IPS-NIHi7 (cell line): ENCODE data around the gene INSL6.
A peak's percentile ranks its signal among the peaks of the same experiment; 100 is the strongest.
"Not testable (repeated sequence)": the region's sequence is repeated elsewhere in the genome, so short reads cannot be mapped to it uniquely, and the experiment has no call there.

Experiments
- DNase-seq: peaks from one replicate; pipeline ENCODE4 v3.0.0; 2012; ENCODE audit warnings: mixed read lengths; ENCODE audit errors: extremely low spot score

Gene INSL6

DNA sequence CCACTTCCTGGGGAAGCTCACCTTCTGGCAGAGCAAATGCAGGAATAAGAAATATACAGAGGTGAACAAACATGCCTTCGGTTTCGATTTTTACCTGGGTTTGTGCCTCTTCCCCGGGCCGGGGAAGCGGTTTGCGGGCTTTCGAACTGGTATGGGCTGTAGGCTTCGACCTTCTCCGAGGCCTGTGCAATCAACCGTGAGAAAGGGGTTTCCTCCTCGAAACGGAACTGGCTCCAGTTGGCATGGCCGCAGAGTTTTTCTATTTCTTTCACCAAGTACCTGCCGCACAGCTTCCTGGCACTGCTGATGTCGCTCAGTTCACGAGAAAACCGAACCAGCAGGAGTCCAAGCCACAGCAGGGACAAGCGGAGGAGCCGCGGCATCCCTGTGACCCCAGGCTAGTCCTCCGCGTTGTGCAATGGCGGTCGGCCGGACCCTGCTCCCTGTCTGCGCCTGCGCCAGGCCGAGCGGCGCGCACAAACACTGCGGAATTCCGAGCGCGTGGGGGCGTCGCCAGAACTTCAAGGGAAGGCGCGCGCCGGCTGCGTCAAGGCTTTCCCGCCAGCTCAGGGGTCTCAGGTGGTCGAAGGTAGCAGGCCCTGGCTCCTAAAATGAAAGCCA is at the start of gene INSL6:
Gene INSL6 (minus strand): TSS at position 420 of the 621 bp plus-strand sequence. CDS start 37 bp downstream, at position 383.
- no peak for DNase-seq

- DNase-seq: no peak
Measured at GRCh38 chr9:5231212-5231611, 45.8 kb upstream of the INSL6 start, which contains the start of gene INSL4. Gene INSL4 (plus strand): TSS chr9:5231419. CDS start chr9:5231524, 105 bp downstream.

- no peak for DNase-seq
Measured at GRCh38 chr9:5230554-5230953, 45.1 kb upstream of the INSL6 start.

DNA sequence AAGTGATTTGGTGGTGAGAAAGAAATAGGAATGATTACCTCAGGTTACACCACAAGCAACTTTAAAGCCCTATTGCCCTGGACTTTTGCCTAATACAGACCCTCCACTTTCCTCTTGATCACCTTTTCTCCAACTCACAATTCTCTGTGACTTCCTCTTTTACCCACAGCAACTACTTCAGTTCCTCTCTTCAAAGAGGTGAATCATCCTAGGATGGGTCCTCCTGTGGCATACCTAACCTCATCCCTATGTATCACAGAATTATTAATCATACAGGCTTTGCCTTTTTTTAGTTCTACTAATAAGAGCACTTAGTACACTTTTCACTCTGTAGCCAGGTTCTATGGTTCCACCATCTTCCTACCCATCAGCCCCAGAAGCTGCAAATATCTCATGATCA is 19.6 kb upstream of the INSL6 start:
- DNase-seq: no peak

DNA sequence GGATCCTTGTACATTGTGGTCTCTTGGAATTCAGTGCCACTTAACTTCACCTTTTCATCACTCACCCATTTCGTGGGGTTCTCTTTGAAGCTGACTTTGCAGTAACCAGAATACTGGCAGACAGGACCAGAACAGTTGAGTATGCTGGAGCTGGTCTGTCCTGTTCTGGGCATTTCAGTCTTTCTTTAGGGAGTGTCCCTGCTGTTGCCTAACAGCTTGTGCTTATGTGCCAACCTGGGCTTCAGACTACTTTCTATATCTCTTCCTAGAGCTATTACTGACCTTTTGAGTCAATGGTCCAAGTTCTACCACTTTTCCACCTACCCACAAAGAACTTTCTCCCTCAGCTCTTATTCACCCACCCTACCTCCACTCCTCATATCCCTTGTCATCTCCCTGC is 10.0 kb upstream of the INSL6 start:
- DNase-seq: no peak

GRCh38 chr9:5193345-5193744 is 7.9 kb upstream of the INSL6 start:
- no peak for DNase-seq

- no peak for DNase-seq
Measured at GRCh38 chr9:5191985-5192384, 6.5 kb upstream of the INSL6 start.

GRCh38 chr9:5188060-5188984 is 2.9 kb upstream of the INSL6 start:
- DNase-seq: no peak

DNA sequence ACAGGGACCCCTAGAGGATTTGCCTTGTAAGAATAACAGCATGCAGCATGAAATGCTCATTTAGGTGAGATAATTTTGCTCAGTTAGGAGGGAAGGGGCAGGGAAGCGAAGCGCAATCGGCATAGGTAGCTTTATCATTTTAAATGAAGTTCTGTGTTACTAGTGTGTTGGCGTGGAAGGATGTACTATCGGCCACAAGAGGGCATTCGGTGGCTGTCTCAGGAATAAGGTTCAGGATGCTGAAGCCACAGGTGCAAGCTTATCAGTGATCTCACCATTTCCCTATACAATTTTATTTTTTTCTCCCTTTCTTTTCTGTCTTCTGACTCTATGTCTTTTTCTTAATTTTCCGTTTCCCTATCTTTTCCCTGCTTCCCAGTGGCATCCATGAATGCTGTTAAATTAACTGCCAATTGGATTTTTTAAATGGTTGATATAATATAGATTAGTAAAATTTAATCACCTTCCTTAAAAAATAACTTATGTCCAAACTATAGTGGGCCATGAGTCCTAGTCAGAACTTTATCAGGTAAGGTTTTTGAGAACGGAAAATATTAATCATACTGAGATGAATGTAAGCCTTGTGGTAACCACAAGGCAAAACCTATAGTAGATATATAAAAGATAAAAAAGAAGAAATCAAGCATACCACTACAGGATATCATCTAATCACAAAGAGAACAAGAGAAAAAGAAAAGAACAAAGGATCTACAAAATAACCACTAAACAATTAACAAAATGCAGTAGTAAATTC is 1.2 kb upstream of the INSL6 start:
- DNase-seq: peak; percentile 79

- DNase-seq: no peak
Measured at GRCh38 chr9:5184776-5185175, 663 bp downstream of the INSL6 start.

DNA sequence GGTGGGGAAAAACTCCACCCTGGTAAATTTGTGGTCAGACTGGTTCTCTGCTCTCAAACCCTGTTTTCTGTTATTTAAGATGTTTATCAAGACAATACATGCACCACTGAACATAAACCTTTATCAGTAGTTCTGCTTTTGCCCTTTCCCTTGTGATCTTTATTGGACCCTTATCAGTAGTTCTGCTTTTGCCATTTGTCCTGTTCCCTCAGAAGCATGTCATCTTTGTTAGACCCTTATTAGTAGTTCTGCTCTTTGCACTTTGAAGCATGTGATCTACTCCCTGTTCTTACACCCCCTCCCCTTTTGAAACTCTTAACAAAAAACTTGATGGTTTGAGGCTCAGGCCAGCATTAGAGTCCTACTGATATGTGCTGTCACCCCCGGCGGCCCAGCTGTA is 4.8 kb downstream of the INSL6 start:
- DNase-seq: not testable (repeated sequence)

DNA sequence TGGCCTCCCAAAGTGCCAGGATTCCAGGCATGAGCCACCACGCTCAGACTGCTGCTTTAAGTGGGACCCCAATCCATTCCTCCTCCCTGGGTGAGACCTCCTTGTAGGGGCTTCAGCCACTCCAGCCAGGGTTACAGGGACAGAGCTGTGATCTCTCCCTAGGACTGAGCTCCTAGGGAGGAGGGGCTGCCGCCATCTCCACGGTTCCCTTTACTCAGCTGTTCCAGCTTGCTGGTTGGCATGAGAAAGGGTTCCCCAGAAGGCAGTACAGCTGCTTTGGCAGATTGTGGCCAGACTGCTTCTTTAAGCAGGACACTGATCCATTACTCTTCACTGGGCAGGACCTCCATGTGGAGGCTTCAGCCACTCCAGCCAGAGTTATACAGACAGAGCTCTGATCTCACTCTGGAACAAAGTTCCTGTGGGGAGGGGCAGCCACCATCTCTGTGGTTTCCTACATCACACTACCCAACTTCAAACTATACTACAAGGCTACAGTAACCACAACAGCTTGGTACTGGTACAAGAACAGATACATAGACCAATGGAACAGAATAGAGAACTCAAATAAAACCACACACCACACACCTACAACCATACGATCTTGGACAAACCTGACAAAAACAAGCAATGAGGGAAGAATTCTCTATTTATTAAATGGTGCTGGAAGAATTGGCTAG is 7.2 kb downstream of the INSL6 start:
- DNase-seq: no peak

GRCh38 chr9:5146241-5146640 is 39.2 kb downstream of the INSL6 start:
- DNase-seq: no peak

DNA sequence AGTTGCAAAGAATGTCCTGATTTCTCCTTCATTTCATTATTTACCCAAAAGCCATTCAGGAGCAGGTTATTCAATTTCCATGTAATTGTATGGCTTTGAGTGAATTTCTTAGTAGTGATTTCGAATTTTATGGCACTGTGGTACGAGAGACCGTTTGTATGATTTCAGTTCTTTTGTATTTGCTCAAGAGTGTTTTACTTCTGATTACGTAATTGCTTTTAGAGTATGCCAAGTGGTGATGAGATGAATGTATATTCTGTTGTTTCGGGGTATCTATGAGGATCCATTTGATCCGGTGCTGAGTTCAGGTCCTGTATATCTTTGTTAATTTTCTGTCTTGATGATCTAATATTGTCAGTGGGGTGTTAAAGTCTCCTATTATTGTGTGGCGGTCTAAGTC is 41.2 kb downstream of the INSL6 start:
- no peak for DNase-seq

GRCh38 chr9:5140151-5140550 is 45.3 kb downstream of the INSL6 start:
- DNase-seq: no peak

DNA sequence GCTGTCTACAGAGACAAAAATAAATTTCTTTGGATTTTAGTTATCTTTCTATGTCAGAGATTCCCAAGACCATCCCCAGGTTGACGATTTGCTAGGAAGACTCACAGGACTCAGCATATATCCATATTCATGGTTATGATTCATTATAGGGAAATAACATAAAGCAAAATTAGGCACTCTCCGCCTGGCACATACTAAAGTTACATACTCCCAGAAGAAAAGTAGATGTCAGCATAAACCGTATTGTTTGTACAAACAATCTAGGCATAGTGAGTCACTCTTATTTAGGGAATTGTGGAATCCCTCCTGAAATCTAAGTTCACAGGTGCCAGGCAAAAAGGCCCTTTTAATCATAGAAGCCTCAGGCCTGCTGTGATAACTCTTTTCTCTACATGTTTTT is 62.9 kb downstream of the INSL6 start:
- DNase-seq: no peak

DNA sequence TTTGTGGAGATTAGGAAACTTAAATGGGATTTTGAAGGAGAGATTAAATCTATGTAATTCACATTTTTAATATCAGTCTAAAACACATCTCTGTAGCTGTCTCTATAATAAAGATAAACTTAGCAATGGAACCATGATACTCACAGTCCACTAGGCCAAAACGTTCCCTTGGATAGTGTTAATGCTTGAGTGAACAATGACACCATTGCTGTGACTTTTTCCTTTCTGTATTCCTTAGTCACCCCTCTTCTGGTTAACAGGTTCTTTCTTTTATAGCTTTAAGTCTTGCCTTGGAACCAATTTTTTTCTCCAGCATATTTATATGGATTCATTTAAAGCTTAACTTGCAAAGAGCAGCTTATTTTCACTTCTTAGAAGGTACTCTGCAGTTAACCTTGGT is 63.3 kb downstream of the INSL6 start:
- DNase-seq: no peak

GRCh38 chr9:5113994-5114748 is 71.3 kb downstream of the INSL6 start:
- no peak for DNase-seq
